HG03196 (cell line): ENCODE data around the gene CNOT6L.
A peak's percentile ranks its signal among the peaks of the same experiment; 100 is the strongest.

Source experiments
- ATAC-seq: cut with Tn5 transposase; IDR thresholded peaks from one replicate; pipeline ENCODE4 v1.9.1; 2021; ENCODE audit not compliant: unreplicated experiment

Gene CNOT6L

GRCh38 chr4:77820649-77821561, 1.7 kb upstream of the CNOT6L start:
- no peak for ATAC-seq

- peak; percentile 82 for ATAC-seq
Measured at GRCh38 chr4:77819843-77820648, 878 bp upstream of the CNOT6L start.

GRCh38 chr4:77819404-77819842, 255 bp upstream of the CNOT6L start:
- ATAC-seq = peak; percentile 12

DNA sequence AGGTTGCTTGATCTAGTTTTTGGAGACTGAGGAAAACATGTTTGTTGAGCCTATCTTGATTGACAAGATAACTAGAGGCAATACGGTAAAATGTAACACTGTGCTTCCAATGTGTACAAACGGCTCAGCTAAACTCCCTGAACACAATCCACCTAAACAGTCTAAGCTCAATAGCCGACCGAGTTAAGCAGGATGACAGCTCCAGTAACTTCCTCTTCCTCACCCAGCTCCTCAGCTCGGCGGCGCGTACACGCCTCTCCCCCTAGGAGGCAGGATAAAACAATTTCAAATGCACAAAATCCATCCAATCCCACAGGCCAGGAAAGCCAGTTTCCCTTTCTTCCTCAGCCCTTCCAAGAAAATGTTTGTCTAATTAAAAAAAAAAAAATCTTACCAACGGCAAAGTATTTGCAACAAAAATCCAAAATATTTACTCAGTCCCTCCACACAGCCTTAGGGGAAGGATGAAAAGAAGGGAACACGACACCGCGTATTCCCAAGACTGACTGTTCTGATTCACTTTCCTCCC, 1.0 kb downstream of the CNOT6L start:
- peak; percentile 21 for ATAC-seq

GRCh38 chr4:77817304-77818072, 1.7 kb downstream of the CNOT6L start:
- no peak for ATAC-seq

DNA sequence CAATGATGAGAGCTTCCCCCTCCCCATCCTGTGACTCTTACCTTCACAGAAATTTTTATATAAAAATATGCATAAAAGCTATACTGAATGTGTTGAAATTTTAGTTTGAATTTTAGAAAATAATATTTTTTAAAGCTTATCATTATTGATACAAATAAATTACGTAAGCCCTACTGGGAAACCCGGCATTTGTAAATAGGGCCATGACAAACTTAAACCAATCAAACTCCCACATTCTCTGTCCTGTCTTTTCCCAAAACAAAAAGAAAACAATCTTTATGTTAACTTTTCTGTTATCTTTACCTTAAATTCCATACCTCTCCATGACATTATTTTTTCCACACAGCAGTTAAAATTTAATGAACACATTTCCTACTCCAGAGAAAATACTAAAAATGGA, 2.6 kb downstream of the CNOT6L start:
- ATAC-seq = no peak

DNA sequence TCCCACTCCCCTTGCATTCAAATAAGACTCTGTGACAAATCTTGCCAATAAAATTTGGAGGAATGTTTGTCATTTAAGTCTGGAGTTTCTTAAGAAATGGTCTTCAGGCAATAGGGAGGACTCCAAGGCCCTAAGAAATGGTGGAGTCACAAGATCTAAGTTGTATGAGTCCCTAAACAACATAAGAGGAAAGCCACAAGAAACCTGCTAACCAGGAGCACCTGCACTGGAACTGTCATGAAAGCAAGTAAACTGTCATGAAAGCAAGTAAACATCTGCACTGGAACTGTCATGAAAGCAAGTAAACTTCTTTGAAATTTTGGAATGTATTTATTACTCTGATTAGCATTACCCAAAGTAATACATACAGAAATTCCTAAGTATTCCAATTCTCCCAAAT, 3.5 kb downstream of the CNOT6L start:
- ATAC-seq = no peak

GRCh38 chr4:77805840-77806239, 13.3 kb downstream of the CNOT6L start:
- no peak for ATAC-seq

GRCh38 chr4:77804471-77804870, 14.7 kb downstream of the CNOT6L start:
- ATAC-seq = no peak

GRCh38 chr4:77802402-77802801, 16.8 kb downstream of the CNOT6L start:
- ATAC-seq = no peak

- no peak for ATAC-seq
Measured at GRCh38 chr4:77801260-77801608, 17.9 kb downstream of the CNOT6L start.

- ATAC-seq = no peak
Measured at GRCh38 chr4:77800483-77801259, 18.5 kb downstream of the CNOT6L start.

GRCh38 chr4:77800077-77800476, 19.1 kb downstream of the CNOT6L start:
- no peak for ATAC-seq

- no peak for ATAC-seq
Measured at GRCh38 chr4:77798385-77798784, 20.8 kb downstream of the CNOT6L start.

DNA sequence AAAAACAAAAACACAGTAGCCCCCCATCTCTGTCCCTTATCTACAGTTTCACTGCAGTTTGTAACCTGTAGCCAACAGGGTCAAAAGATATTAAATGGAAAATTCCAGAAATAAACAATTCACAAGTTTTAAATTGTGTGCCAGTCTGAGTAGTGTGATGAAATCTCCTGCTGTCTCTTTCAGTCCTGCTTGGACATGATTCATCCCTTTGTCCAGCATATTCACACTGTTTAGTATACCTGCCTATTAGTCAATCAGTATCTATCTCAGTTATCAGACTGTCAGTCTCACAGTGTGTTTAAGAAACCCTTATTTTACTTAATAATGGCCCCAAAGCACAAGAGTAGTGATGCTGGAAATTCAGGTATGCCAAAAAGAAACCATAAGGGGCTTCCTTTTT, 21.9 kb downstream of the CNOT6L start:
- ATAC-seq = no peak

DNA sequence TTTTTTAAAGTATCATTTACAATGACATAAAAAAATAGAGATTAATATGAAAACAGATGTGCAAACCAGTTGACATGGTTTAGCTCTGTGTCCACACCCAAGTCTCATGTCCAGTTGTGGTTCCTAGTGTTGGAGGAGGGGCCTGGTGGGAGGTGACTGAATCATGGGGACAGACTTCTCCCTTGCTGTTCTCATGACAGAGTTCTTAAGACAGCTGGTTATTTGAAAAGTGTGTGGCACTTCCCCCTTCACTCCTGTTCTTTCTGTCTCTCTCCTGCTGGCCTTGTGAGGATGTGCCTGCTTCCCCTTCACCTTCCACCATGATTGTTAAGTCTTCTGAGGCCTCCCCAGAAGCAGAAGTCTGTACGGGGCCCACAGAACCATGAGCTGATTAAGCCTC, 23.8 kb downstream of the CNOT6L start:
- no peak for ATAC-seq

GRCh38 chr4:77790146-77790545, 29.0 kb downstream of the CNOT6L start:
- no peak for ATAC-seq

GRCh38 chr4:77788990-77789389, 30.2 kb downstream of the CNOT6L start:
- no peak for ATAC-seq

GRCh38 chr4:77787969-77788368, 31.2 kb downstream of the CNOT6L start:
- no peak for ATAC-seq

GRCh38 chr4:77785669-77786068, 33.5 kb downstream of the CNOT6L start:
- no peak for ATAC-seq
